Karpas-422 (cell line): ENCODE results near the gene ZNF282. TPM values are rescaled to one million over a fixed set of nuclear protein-coding genes. Genes with fewer than 3 reads are reported as not detected.
A peak's percentile ranks its signal among the peaks of the same experiment; 100 is the strongest.
"Not testable (repeated sequence)": the region's sequence is repeated elsewhere in the genome, so short reads cannot be mapped to it uniquely, and the experiment has no call there.

Experiments used
- DNase-seq: peaks from one replicate; pipeline ENCODE4 v3.0.0-alpha.2; 2015
- H2AFZ ChIP-seq: fragments of 200-600 bp; sonication (generic); 2 replicates; pipeline ENCODE4 v1.6.1; 2014; ENCODE audit warnings: antibody characterized with exemption, low read length, mixed read lengths
- H3K27ac ChIP-seq: fragments of 200-600 bp; sonication (generic); 2 replicates; pipeline ENCODE4 v1.5.1; 2014; ENCODE audit warnings: mild to moderate bottlenecking, low read length, moderate library complexity
- H3K27me3 ChIP-seq: fragments of 200-600 bp; sonication (generic); 2 replicates; pipeline ENCODE4 v1.6.1; 2014; ENCODE audit warnings: low read length, mixed read lengths
- H3K36me3 ChIP-seq: fragments of 200-600 bp; sonication (generic); 2 replicates; pipeline ENCODE4 v1.6.1; 2014; ENCODE audit warnings: low read length, mixed read lengths; ENCODE audit not compliant: insufficient read depth
- H3K4me1 ChIP-seq: fragments of 200-600 bp; sonication (generic); 2 replicates; pipeline ENCODE4 v1.6.1; 2014; ENCODE audit warnings: mild to moderate bottlenecking, low read length, mixed read lengths
- H3K4me2 ChIP-seq: fragments of 200-600 bp; sonication (generic); 2 replicates; pipeline ENCODE4 v1.6.1; 2014; ENCODE audit warnings: low read length, low read depth, mild to moderate bottlenecking; ENCODE audit not compliant: poor library complexity, severe bottlenecking
- H3K4me3 ChIP-seq: fragments of 200-600 bp; sonication (generic); 2 replicates; pipeline ENCODE4 v1.5.1; 2014; ENCODE audit warnings: mild to moderate bottlenecking, antibody characterized with exemption, low read length, mixed read lengths
- H3K79me2 ChIP-seq: fragments of 200-600 bp; sonication (generic); 2 replicates; pipeline ENCODE4 v1.6.1; 2014; ENCODE audit warnings: mild to moderate bottlenecking, low read length, mixed read lengths
- H3K9ac ChIP-seq: fragments of 200-600 bp; sonication (generic); 2 replicates; pipeline ENCODE4 v1.6.0; 2014; ENCODE audit warnings: low read length
- H3K9me2 ChIP-seq: fragments of 200-600 bp; sonication (generic), shearing (Covaris generic); replicated peaks from 2 replicates; pipeline ENCODE4 v1.6.0; 2014; ENCODE audit warnings: mild to moderate bottlenecking, low read length, moderate library complexity; ENCODE audit not compliant: insufficient read depth
- H3K9me3 ChIP-seq: fragments of 300-700, 200-600 bp; sonication (generic); 2 replicates; pipeline ENCODE4 v1.6.1; 2014; ENCODE audit warnings: low read length, mixed read lengths
- H4K20me1 ChIP-seq: fragments of 200-600 bp; sonication (generic); 2 replicates; pipeline ENCODE4 v1.6.1; 2014; ENCODE audit warnings: mild to moderate bottlenecking, antibody characterized with exemption, low read length, low read depth; ENCODE audit not compliant: insufficient read depth
- total RNA-seq: library from RNA; depleted of rRNA; stranded (reverse); fragments of >200 nt; shearing (Covaris generic); gene quantifications from 2 replicates; pipeline ENCODE4 v1.2.3, GENCODE V29; 2014; ENCODE audit warnings: low replicate concordance

The ZNF282 gene
- total RNA-seq, 1 experiment from 2014 or later: 20.8 TPM

GRCh38 chr7:149224352-149224751 is 29.0 kb downstream of the ZNF282 start:
- Histone ChIP-seq H3K27me3 (no peaks in the 10 kb centered on the region), H4K20me1 (no peaks in the 10 kb centered on the region)

GRCh38 chr7:149225106-149225505 is 29.8 kb downstream of the ZNF282 start:
- Histone ChIP-seq H3K9ac (no peak overlapping the region), H3K79me2 (no peaks in the 10 kb centered on the region), H3K4me3 (no peak overlapping the region), H3K36me3 (0 out of 2 replicates have a peak, but pooled peaks cover 3% of the 10 kb centered on the region), H3K9me3 (no peaks in the 10 kb centered on the region), H2AFZ (no peak overlapping the region), H4K20me1 (no peaks in the 10 kb centered on the region), H3K27ac (no peak overlapping the region), H3K4me2 (no peak overlapping the region), H3K27me3 (no peaks in the 10 kb centered on the region), H3K9me2 (no peaks in the 10 kb centered on the region), H3K4me1 (no peaks in the 10 kb centered on the region)
- no peak for DNase-seq

More at GRCh38 chr7:149224352-149224751, 29.0 kb downstream of the ZNF282 start:
- Histone ChIP-seq H3K36me3 (0 out of 2 replicates have a peak, but pooled peaks cover 3% of the 10 kb centered on the region), H3K9me3 (no peaks in the 10 kb centered on the region), H3K4me2 (no peak overlapping the region), H3K4me1 (no peaks in the 10 kb centered on the region), H3K4me3 (no peak overlapping the region), H3K9ac (no peak overlapping the region), H3K79me2 (no peaks in the 10 kb centered on the region), H3K27ac (no peak overlapping the region), H3K9me2 (no peaks in the 10 kb centered on the region), H2AFZ (no peak overlapping the region)
- no peak for DNase-seq

GRCh38 chr7:149225656-149226055 is 30.3 kb downstream of the ZNF282 start:
- no peaks in the 10 kb centered on the region for H3K4me1 ChIP-seq
- no peaks in the 10 kb centered on the region for H3K27me3 ChIP-seq
- H2AFZ ChIP-seq: no peak overlapping the region
- no peak overlapping the region for H3K4me2 ChIP-seq
- no peaks in the 10 kb centered on the region for H4K20me1 ChIP-seq
- no peak for DNase-seq
- H3K4me3 ChIP-seq: no peak overlapping the region
- H3K27ac ChIP-seq: no peak overlapping the region
- no peaks in the 10 kb centered on the region for H3K79me2 ChIP-seq
- no peaks in the 10 kb centered on the region for H3K9me2 ChIP-seq
- H3K36me3 ChIP-seq: 0 out of 2 replicates have a peak, but pooled peaks cover 3% of the 10 kb centered on the region
- H3K9me3 ChIP-seq: no peaks in the 10 kb centered on the region
- H3K9ac ChIP-seq: no peak overlapping the region

- H3K9me2 ChIP-seq, H3K36me3 ChIP-seq: not testable (repeated sequence)
Observed at GRCh38 chr7:149226366-149226765, 31.0 kb downstream of the ZNF282 start.

GRCh38 chr7:149226840-149227494 is 31.6 kb downstream of the ZNF282 start:
- Histone ChIP-seq H4K20me1 (no peaks in the 10 kb centered on the region), H3K4me2 (no peak overlapping the region), H3K4me1 (no peaks in the 10 kb centered on the region), H3K27ac (no peak overlapping the region), H3K9me2 (no peaks in the 10 kb centered on the region), H3K27me3 (no peaks in the 10 kb centered on the region), H3K4me3 (no peak overlapping the region), H3K9ac (no peak overlapping the region), H3K79me2 (no peaks in the 10 kb centered on the region), H3K9me3 (no peaks in the 10 kb centered on the region), H3K36me3 (0 out of 2 replicates have a peak, but pooled peaks cover 3% of the 10 kb centered on the region), H2AFZ (no peak overlapping the region)
- DNase-seq: peak; percentile 34

More at GRCh38 chr7:149226366-149226765, 31.0 kb downstream of the ZNF282 start:
- not testable (repeated sequence) for H3K9ac ChIP-seq, H3K4me3 ChIP-seq, H3K9me3 ChIP-seq, H3K27me3 ChIP-seq, H3K79me2 ChIP-seq, H3K4me1 ChIP-seq, H3K27ac ChIP-seq, DNase-seq, H3K4me2 ChIP-seq, H2AFZ ChIP-seq, H4K20me1 ChIP-seq

- H3K79me2 ChIP-seq: no peaks in the 10 kb centered on the region
- H3K9ac ChIP-seq: no peak overlapping the region
- DNase-seq: peak; percentile 55
- H3K4me2 ChIP-seq: no peak overlapping the region
- H3K36me3 ChIP-seq: no peaks in the 10 kb centered on the region
- H3K9me2 ChIP-seq: no peaks in the 10 kb centered on the region
- H3K9me3 ChIP-seq: no peaks in the 10 kb centered on the region
- no peaks in the 10 kb centered on the region for H3K4me1 ChIP-seq
- no peak overlapping the region for H3K27ac ChIP-seq
- no peaks in the 10 kb centered on the region for H4K20me1 ChIP-seq
- no peak overlapping the region for H2AFZ ChIP-seq
- H3K27me3 ChIP-seq: no peaks in the 10 kb centered on the region
- no peak overlapping the region for H3K4me3 ChIP-seq
Observed at GRCh38 chr7:149228831-149229471, 33.6 kb downstream of the ZNF282 start.

GRCh38 chr7:149229526-149229925 is 34.2 kb downstream of the ZNF282 start:
- DNase-seq: peak; percentile 52
- no peak overlapping the region for H3K4me3 ChIP-seq
- H3K27ac ChIP-seq: no peak overlapping the region
- no peak overlapping the region for H3K9ac ChIP-seq
- no peaks in the 10 kb centered on the region for H4K20me1 ChIP-seq
- no peak overlapping the region for H2AFZ ChIP-seq
- H3K9me2 ChIP-seq: no peaks in the 10 kb centered on the region
- no peaks in the 10 kb centered on the region for H3K4me1 ChIP-seq
- H3K4me2 ChIP-seq: no peak overlapping the region
- H3K9me3 ChIP-seq: no peaks in the 10 kb centered on the region
- H3K27me3 ChIP-seq: no peaks in the 10 kb centered on the region
- H3K36me3 ChIP-seq: no peaks in the 10 kb centered on the region
- no peaks in the 10 kb centered on the region for H3K79me2 ChIP-seq

- Histone ChIP-seq H4K20me1 (no peaks in the 10 kb centered on the region), H3K4me2 (no peak overlapping the region)
Observed at GRCh38 chr7:149232362-149232761, 37.0 kb downstream of the ZNF282 start.

More at GRCh38 chr7:149232362-149232761, 37.0 kb downstream of the ZNF282 start:
- no peak overlapping the region for H3K4me3 ChIP-seq
- no peaks in the 10 kb centered on the region for H3K9me2 ChIP-seq
- no peaks in the 10 kb centered on the region for H3K4me1 ChIP-seq
- peak; percentile 21 for DNase-seq
- H3K9me3 ChIP-seq: no peaks in the 10 kb centered on the region
- H3K27ac ChIP-seq: no peak overlapping the region
- no peak overlapping the region for H2AFZ ChIP-seq
- no peak overlapping the region for H3K9ac ChIP-seq
- H3K36me3 ChIP-seq: no peaks in the 10 kb centered on the region
- no peaks in the 10 kb centered on the region for H3K79me2 ChIP-seq
- H3K27me3 ChIP-seq: no peaks in the 10 kb centered on the region
